Measurements from ENCODE around the gene C1QTNF1.
"Not testable (repeated sequence)": the region's sequence is repeated elsewhere in the genome, so short reads cannot be mapped to it uniquely, and the experiment has no call there.

Gene C1QTNF1

DNA sequence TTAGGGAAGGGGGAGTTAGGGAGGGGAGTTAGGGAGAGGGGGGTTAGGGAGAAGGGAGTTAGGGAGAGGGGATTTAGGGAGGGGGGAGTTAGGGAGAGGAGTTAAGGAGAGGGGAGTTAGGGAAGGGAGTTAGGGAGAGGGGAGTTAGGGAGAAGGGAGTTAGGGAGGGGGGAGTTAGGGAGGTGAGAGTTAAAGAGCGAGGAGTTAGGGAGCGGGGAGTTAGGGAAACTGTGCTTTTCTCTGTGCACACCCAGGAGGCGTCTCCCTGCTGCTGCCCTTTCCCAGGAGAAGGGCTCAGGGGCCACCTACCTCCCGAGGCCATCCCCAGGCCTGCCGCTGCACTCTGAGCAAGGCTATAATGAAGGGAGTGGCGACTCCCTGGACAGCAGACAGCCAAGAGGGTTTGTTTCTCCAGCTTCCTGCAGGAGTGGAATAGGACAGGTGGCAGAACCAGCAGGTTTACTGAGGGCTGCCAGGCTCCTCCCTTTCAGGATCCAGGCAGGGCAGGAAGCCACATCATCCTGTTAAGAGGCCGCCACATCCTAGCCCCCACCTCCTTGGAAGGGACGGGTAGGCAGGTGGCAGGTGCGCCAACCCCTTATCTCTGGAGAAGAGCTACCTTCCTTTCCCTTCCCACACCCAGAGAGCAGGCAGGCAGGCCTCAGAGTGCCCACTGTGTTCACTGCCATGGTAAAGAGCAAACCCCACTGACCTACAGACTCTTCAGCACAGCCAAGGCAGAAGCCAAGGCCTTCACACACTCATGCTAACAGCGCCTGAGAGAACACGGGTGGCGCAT lies 18.7 kb upstream of the C1QTNF1 start:
- no peak for DNase-seq (ENCODE audit: low read depth in 2 of 3, low spot score in 1 of 3)

GRCh38 chr17:79006046-79006445 lies 17.9 kb upstream of the C1QTNF1 start:
- DNase-seq (ENCODE audit: low read depth in 2 of 3, low spot score in 1 of 3): no peak

- no peak for DNase-seq (ENCODE audit: low read depth in 2 of 3, low spot score in 1 of 3)
Measured at GRCh38 chr17:79006794-79007503, 17.0 kb upstream of the C1QTNF1 start.

DNA sequence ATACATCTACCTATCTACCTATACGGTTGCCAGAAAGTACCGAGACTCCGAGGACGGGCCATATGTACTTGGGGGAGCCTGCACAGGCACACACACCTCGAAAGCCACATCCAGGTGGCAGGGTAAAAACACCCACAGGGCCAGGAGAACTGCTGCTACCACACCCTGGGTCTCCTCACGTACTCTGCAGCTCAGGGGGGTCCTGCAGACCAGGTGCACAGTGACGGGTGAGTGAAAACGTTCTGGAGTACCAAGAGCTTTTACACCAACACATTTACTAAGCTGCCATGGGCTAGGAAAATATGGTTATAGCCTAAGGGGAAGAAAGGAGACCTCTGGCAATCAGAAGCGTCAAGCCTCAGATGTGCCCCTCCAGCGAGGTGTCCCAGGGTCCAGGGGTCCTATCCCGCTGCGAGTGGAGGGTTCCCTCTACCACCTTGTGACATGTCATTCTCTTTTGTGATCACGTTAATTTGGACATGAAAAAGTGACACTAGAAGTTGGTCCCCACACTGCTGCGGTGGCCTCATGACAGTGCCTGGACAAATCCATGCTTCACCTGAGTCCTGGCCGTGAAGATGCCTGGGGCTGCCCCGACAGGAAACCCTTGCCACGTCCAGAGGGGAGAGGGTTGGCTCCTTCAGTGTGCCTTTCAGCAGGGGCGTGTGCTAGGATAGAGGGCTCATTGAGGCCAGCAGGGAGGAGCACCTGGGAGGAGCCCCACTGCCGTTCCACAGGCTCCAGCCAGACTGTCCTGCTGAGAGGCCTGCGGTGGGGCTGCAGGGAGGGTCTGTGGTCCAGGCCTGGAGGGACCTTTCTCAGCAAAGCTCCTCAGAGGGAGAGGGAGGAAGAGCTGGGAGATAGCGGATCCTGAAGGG lies 16.2 kb upstream of the C1QTNF1 start:
- DNase-seq (ENCODE audit: low read depth in 2 of 3, low spot score in 1 of 3): no peak

- no peak for DNase-seq (ENCODE audit: low read depth in 2 of 3, low spot score in 1 of 3)
Measured at GRCh38 chr17:79008666-79009387, 15.1 kb upstream of the C1QTNF1 start.

- DNase-seq (ENCODE audit: low read depth in 2 of 3, low spot score in 1 of 3): peak; percentile 59 to 81 (median 64)
Measured at GRCh38 chr17:79009397-79010303, 14.3 kb upstream of the C1QTNF1 start, which contains the start of gene CANT1. Gene CANT1 (minus strand): TSS chr17:79009764. CDS start chr17:78997622, 12,142 bp downstream.

DNA sequence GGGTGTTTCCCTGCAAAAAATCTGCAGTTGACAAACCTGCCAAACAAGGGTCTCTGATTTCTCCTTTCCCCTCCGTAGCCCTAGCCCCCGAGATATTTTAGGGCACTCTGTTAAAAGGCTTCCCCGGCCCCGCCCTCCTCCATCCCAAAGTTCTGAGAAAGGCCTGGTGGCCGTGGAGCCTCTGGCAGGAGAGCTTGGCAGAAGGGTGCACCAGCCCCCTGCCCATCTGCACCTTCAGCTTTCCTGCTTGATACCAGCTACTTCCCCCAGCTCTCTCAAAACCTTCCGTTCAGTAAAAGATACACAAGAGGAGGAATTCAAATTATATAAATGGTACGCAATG lies 13.7 kb upstream of the C1QTNF1 start:
- DNase-seq (ENCODE audit: low read depth in 2 of 3, low spot score in 1 of 3): no peak

GRCh38 chr17:79011451-79012147 lies 12.4 kb upstream of the C1QTNF1 start:
- no peak for DNase-seq (ENCODE audit: low read depth in 2 of 3, low spot score in 1 of 3)

GRCh38 chr17:79012563-79013134 lies 11.3 kb upstream of the C1QTNF1 start:
- no peak for DNase-seq (ENCODE audit: low read depth in 2 of 3, low spot score in 1 of 3)

DNA sequence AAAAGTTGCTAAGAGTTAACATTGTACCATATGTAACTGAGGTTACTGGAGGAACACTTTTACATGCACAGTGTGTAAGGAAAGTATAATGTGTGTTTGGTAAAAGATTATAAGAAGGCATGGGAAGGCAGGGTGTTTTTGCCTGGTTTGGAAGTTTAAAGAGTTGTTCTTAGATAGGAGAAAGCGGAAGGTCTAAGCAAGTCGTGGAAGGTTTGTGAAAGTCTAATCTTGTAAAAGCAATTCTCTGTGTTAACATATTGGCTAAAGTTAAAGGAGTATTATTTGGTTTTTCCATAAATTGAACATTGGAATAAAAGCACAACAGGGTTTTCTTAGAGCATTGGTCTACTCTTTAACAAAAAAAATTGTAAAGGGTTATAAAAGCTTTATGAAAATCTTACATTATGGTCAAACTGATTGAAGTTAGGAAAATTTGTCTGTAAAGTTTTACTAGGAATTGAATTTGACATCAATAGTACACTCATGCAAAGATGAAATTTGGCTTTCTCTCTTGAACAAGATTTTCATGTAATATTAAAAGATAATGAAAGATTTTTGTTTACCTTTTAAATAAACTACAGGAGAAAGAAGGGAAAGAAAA lies 9.7 kb upstream of the C1QTNF1 start:
- no peak for DNase-seq (ENCODE audit: low read depth in 2 of 3, low spot score in 1 of 3)

- DNase-seq (ENCODE audit: low read depth in 2 of 3, low spot score in 1 of 3): no peak
Measured at GRCh38 chr17:79017546-79018369, 6.2 kb upstream of the C1QTNF1 start.

- DNase-seq (ENCODE audit: low read depth in 2 of 3, low spot score in 1 of 3): no peak
Measured at GRCh38 chr17:79018370-79018695, 5.6 kb upstream of the C1QTNF1 start.

- no peak for DNase-seq (ENCODE audit: low read depth in 2 of 3, low spot score in 1 of 3)
Measured at GRCh38 chr17:79019261-79019631, 4.7 kb upstream of the C1QTNF1 start.

DNA sequence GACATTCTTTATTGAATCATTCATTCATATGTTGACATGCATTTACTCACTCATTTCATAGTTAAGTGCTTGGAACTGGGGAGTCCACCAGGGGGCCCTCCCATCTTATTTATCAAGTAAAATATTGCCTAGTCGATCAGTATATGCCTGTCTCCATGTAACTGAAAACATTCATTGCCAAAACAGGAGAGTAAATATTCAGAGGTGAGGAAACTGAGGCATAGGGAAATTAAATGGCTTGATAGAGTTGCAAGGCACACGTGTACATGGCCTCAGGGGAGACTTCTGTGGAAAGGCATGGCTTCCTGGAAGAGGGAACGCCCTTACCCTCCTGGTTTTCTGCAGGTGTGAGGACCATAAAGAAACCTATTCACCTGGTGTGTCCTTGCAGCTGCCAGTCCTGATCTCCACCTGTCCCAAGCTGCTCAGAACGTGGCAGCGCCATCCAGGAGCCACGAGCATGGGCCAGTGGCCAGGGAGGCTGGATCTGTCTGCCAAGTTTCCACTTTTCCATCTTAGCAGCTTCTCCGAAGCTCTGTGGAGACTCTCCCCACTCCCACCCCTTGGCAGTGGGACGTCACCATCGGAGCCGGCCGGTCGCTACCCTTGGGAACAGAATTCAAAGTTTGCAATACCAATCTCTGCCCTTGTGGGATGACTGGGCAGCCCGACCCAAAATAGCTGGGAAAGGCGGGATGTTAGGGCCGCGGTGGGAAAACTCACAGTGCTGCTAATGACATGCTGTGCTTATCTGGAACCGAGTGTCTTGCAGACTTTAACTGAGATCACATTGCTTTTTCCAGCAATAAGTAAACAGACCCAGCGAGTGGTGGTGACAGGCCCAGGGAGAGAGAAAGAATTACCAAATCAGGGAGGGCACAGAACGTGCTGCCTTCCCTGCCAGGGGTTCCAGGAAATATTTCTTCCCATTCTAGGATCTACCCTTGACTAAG lies 4.1 kb upstream of the C1QTNF1 start:
- peak in 2 of 3 donors; percentile 24 to 43 for DNase-seq (ENCODE audit: low read depth in 2 of 3, low spot score in 1 of 3)

DNA sequence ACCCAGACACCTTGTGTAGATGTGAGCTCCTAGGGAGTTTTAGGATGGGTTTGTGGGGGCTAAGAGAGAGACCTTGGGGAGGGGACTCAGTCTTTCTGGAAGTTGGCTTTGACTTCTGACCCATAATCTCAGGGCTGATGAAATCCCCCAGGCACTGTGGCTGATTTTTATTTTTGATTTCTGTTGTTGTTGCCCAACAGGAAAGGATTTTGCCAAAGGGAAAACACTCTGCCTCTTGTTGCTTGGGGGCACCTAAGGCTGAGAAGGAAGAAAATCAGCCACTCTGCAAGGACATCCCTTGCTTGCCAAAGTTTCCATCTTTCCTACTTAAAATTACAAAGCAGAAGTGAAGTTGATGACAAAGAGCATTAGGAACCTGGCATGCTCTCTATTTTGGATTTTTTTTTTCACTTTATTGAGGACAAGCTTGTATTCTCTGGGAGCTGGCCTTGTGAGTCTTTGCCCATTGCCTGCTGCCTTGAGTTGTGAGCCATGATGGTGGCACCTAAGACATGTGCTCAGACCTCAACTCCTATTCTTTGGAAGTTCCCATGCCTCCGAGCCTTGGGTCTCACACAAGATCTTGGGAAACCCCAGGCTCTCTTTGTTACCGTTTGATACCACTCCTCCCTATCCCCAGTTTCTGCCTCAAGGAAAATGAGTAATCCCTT lies 3.2 kb upstream of the C1QTNF1 start:
- no peak for DNase-seq (ENCODE audit: low read depth in 2 of 3, low spot score in 1 of 3)

DNA sequence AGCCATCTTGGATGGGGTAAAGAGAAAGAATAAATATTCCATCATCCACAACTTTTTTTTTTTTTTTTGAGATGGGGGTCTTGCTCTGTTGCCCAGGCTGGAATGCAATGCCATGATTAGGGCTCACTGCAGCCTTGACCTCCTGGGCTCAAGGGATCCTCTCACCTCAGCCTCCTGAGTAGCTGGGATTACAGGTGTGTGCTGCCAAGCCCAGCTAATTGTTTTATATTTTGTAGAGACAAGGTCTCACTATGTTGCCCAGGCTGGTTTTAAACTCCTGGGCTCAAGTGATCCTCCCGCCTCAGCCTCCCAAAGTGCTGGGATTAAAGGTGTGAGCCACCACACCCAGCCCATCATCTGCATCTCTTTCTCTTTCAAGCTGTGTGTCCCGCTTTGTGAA lies 2.0 kb upstream of the C1QTNF1 start:
- not testable (repeated sequence) for DNase-seq (ENCODE audit: low read depth in 2 of 3, low spot score in 1 of 3)

All from stimulated activated CD4-positive, alpha-beta T cell treated with anti-CD3 and anti-CD28 coated beads, Interleukin-12 subunit alpha, Interleukin-12 subunit beta, amount 100 ng/mL, for 48 hours (primary cell).